HG02798 (cell line): Measurements from ENCODE around the gene SRPRB.
"Not testable (repeated sequence)": the region's sequence is repeated elsewhere in the genome, so short reads cannot be mapped to it uniquely, and the experiment has no call there.

Experiments used
- ATAC-seq: cut with Tn5 transposase; IDR thresholded peaks from one replicate; pipeline ENCODE4 v1.9.1; 2021; ENCODE audit warnings: mild to moderate bottlenecking; ENCODE audit not compliant: unreplicated experiment, poor library complexity

SRPRB gene

GRCh38 chr3:133777807-133778568 lies 27.6 kb upstream of the SRPRB start:
- no peak for ATAC-seq

- ATAC-seq, result no peak
These were observed 25.9 kb upstream of the SRPRB start for GRCh38 chr3:133779626-133780203.

- not testable (repeated sequence) for ATAC-seq
These were observed 24.9 kb upstream of the SRPRB start for GRCh38 chr3:133780756-133781155.

GRCh38 chr3:133781570-133781969 lies 24.0 kb upstream of the SRPRB start:
- ATAC-seq, result no peak

- no peak for ATAC-seq
These were observed 23.2 kb upstream of the SRPRB start for GRCh38 chr3:133782454-133782853.

- ATAC-seq, result no peak
These were observed 21.9 kb upstream of the SRPRB start for GRCh38 chr3:133783762-133784161.

GRCh38 chr3:133788024-133788423 lies 17.6 kb upstream of the SRPRB start:
- ATAC-seq, result no peak

- ATAC-seq, result no peak
These were observed 13.3 kb upstream of the SRPRB start for GRCh38 chr3:133792171-133792763.

GRCh38 chr3:133797396-133798105 lies 8.1 kb upstream of the SRPRB start:
- ATAC-seq, result no peak

- ATAC-seq, result no peak
These were observed 5.6 kb upstream of the SRPRB start for GRCh38 chr3:133799794-133800585.

GRCh38 chr3:133803469-133803868 lies 2.1 kb upstream of the SRPRB start:
- ATAC-seq, result no peak

- ATAC-seq, result no peak
These were observed 719 bp upstream of the SRPRB start for GRCh38 chr3:133804896-133805295.

GRCh38 chr3:133805384-133805701 lies 272 bp upstream of the SRPRB start:
- no peak for ATAC-seq

- no peak for ATAC-seq
These were observed 7.3 kb downstream of the SRPRB start for GRCh38 chr3:133812872-133813271.

- ATAC-seq, result no peak
These were observed 9.8 kb downstream of the SRPRB start for GRCh38 chr3:133815386-133815785.

- ATAC-seq, result no peak
These were observed 14.5 kb downstream of the SRPRB start for GRCh38 chr3:133820129-133820528.

GRCh38 chr3:133820889-133821675 lies 15.5 kb downstream of the SRPRB start:
- ATAC-seq, result no peak

GRCh38 chr3:133821767-133822638 lies 16.4 kb downstream of the SRPRB start:
- no peak for ATAC-seq
